Measurements from ENCODE around the gene NR3C1.

Gene NR3C1

GRCh38 chr5:143302341-143303045 is 101.0 kb downstream of the NR3C1 start:
- no peak for DNase-seq

- DNase-seq = no peak
Observed at GRCh38 chr5:143297756-143298155, 105.7 kb downstream of the NR3C1 start.

GRCh38 chr5:143290125-143290524 is 113.4 kb downstream of the NR3C1 start:
- no peak for DNase-seq

- no peak for DNase-seq
Observed at GRCh38 chr5:143284521-143284920, 119.0 kb downstream of the NR3C1 start.

GRCh38 chr5:143284002-143284401 is 119.5 kb downstream of the NR3C1 start:
- no peak for DNase-seq

GRCh38 chr5:143281226-143281625 is 122.3 kb downstream of the NR3C1 start:
- no peak for DNase-seq

GRCh38 chr5:143279698-143280097 is 123.8 kb downstream of the NR3C1 start:
- DNase-seq = no peak

- no peak for DNase-seq
Observed at GRCh38 chr5:143277536-143277935, 126.0 kb downstream of the NR3C1 start.

- DNase-seq = no peak
Observed at GRCh38 chr5:143275512-143276363, 127.7 kb downstream of the NR3C1 start.

- DNase-seq = no peak
Observed at GRCh38 chr5:143274952-143275351, 128.5 kb downstream of the NR3C1 start.

GRCh38 chr5:143271431-143271830 is 132.1 kb downstream of the NR3C1 start:
- no peak for DNase-seq

- DNase-seq = no peak
Observed at GRCh38 chr5:143268388-143268787, 135.1 kb downstream of the NR3C1 start.

- DNase-seq = no peak
Observed at GRCh38 chr5:143267186-143267585, 136.3 kb downstream of the NR3C1 start.

- DNase-seq = no peak
Observed at GRCh38 chr5:143265995-143266394, 137.5 kb downstream of the NR3C1 start.

- DNase-seq = no peak
Observed at GRCh38 chr5:143263272-143263810, 140.1 kb downstream of the NR3C1 start.

GRCh38 chr5:143262393-143263174 is 140.9 kb downstream of the NR3C1 start:
- no peak for DNase-seq

- DNase-seq = no peak
Observed at GRCh38 chr5:143261748-143262392, 141.6 kb downstream of the NR3C1 start.

- DNase-seq = no peak
Observed at GRCh38 chr5:143259254-143259605, 144.3 kb downstream of the NR3C1 start.

GRCh38 chr5:143258559-143259253 is 144.8 kb downstream of the NR3C1 start:
- DNase-seq = no peak

GRCh38 chr5:143254819-143255218 is 148.7 kb downstream of the NR3C1 start:
- DNase-seq = no peak

- DNase-seq = no peak
Observed at GRCh38 chr5:143251946-143252345, 151.5 kb downstream of the NR3C1 start.

- DNase-seq = no peak
Observed at GRCh38 chr5:143251190-143251589, 152.3 kb downstream of the NR3C1 start.
